Measurements from ENCODE around the gene EPB41L1.

The EPB41L1 gene

DNA sequence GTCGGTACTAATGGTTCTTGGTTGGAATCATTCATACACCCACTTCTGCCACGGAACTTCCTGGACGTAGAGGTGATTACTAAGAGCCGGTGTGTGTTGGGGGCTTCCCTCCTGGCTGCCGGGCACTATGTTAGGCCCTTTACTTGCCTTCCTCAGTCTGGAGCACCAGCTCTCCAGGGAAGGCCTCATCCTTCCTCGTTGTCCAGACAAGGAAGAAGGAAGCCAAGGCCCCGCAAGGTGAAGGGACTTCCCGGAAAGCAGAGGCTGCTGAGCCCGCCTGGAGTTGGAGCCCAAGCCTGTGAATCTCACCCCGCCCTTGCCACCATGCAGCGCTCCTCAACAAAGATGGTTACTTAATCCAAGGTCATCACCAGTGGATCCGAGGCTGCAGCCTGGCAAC lies 107.9 kb downstream of the EPB41L1 start:
- DNase-seq (ENCODE audit: low read depth), result no peak

DNA sequence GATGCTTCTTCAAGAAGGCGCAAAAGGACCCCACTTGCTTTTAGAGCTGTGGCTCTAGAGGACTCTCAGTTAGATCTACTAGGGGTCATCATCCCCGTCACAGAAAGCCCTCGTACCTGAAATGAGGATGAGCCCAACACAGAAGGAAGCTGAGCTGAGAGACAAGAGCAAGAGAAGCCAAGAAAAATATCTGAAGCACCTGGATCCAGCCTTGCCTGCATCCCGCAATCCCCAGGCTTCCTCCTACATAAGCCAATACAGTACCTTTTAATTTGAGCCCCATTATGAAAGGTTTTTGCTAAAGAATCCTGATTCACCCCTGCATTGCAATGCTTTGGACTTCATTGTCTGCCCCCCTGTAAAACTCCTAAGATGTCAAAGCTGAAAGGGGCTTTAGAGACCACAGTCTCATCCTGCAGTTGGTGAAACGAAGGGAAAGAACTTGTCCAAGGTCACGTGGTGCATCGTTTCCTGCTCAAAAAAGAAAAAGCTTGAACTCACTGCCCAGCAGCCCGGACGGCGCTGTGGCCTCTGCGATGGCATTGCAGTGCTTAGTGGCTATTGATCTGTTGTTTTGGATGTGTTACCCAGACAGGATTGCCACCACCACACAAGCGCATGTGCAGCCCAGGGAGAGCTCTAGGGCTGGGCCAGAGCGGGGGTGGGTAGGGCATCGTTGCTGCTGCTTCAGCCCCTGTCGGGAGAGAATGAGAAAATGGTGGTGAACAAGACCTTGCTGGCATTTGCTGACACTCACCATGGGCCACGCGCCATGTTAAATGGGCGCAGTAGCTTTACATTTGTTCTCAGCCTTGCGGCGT lies 110.1 kb downstream of the EPB41L1 start:
- no peak for DNase-seq (ENCODE audit: low read depth)

DNA sequence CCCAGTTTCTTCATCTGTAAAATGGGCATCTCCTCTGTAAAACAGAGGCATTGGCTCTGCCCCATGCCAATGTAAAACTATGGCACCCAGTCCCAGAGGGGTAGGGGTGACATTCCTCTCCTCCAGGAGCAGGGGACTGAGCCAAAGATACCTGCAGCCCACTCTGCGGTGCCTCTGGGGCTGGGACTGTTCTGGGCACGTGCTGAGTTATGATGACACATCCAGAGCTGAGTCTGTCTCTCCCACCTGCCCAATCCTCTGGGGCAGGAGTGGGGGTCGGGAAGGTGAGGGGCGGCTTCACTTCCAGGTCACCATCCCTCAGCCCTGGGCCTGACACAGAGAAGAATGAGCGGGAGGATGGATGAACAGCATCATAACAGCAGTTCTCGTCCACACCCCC lies 111.6 kb downstream of the EPB41L1 start:
- DNase-seq (ENCODE audit: low read depth), result no peak

DNA sequence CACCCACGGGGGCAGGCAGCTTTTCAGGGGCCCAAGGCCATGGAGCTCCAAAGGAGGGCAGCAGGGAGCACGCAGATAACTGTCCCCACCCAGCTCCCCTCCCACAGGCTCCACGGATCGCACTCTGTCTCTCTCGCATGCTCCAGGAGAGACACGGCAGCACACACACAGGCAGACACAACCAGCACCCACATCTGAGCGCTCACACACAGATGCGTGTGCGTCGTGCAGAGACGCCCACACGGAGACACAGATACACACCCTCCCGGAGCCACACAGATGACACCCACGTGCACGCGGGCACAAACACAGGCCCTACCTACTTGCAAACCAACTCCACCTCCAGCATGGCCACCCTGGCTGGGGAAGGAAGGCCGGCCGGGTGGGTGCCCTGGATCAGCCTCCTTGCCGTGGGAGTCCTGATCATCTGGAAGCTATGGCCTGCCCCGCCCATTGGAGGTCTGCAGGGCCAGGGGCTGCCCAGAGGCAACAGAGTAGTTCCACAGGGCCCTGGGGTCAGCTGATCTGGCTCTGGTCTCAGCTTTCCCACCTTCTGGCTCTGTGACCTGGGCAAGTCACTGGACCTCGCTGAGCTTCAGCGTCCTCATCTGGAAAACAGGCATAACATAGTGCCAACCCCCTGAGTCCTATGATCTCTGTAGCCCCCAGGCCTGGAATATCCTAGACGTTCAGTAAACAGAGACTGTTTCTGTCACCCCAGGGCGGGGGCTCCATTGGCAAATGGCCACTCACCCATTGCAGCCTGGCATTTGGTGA lies 113.3 kb downstream of the EPB41L1 start:
- DNase-seq (ENCODE audit: low read depth), result no peak

DNA sequence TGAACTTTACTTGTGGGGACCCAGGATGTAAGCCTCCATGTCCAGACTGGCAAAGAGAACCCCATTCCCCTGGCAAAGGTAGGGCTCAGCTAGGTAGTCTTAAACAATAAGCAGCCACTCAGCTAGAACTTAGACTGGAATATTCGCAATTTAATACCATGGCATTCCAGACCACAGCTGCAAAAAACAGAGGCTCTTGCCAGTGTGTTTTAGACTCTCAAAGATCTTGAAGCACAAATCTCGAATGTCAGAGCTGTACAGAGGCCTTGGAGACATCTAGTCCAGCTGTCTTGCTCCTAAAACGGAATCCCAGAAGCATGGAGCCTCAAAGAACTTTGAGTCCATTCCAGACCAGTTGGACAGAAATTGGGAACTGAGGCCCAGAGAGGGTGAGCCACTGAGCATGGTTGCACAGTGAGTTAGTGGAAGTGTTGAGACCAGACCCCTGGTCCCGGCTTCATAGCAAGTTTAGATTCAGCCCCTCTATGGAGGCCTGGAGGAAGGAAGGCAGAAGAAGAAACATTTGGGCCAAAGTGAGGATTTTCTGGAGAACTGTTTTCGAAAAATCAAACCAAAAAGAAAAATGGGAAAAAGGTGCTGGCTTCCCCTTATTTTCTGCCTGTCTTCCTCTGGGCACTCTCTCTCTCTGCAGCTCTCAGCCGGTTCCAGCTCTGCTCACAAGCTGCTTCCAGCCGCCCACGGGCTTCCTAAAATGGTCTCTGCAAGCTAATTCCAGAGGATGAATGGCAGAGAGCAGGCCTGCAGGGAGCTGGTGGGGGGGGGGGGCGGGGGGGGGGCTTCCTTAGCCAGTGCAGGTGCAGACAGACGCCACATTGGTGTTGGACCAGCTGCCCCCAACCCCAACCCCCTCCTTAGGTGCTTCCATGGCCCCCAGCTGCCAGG lies 114.2 kb downstream of the EPB41L1 start:
- DNase-seq (ENCODE audit: low read depth), result no peak

DNA sequence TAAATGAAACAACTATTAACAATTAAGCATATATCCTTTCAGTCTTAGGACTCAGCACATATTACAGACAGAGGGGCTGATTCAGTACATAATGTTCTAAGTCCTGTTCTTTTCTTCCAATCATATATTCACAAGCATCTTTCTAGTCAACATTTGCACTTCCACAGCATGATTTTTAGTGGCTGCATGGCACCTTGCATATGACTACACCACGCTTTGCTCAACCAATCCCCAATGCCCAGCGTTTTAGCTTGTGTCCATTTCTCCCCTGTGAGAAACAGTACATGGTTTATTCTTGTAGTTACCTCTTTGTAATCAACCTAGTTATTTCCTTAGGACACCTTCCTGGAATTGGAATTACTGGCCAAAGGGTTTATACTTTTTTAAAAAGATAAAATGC lies 115.0 kb downstream of the EPB41L1 start:
- DNase-seq (ENCODE audit: low read depth), result no peak

DNA sequence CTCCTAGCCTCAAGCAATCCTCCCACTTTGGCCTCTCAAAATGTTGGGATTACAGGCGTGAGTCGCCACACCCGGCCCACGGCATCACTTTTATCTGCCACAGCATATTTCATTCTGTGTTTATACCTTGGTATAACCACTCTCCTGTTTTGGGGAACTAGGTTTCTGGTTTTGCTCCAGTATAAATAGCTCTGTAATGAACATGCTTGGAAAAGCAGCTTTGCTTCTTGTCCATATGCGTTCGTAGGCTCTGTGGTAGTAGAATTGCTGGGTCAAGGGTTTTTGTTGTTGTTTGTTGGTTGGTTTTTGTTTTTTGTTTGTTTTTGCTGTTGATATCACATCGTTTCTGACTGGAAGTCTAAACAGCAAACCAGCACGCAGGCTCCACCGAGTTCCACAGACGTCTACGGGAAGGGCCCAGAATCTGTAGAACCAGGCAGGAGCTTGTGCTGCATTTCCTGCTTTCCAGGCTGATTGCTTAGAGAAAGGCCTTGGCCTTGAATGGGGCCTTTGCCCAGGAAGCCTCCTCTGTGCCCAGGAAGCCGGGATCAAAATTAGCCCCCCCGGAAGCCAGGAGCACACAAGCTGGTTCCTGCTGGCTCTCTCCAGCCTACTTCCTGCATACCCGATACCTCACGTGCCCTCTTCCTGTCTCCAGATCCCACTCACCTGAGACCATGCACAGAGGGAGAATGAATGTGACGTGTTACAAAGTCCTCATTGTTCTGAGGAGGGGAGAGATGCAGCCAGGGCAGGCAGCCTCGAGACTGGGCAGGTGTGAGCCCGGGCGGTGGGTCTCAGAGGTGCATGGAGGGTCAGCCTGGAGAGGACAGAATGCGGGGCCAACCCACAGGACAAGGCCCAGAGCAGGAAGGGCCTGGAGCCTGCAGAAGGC lies 116.5 kb downstream of the EPB41L1 start:
- DNase-seq (ENCODE audit: low read depth), result no peak

DNA sequence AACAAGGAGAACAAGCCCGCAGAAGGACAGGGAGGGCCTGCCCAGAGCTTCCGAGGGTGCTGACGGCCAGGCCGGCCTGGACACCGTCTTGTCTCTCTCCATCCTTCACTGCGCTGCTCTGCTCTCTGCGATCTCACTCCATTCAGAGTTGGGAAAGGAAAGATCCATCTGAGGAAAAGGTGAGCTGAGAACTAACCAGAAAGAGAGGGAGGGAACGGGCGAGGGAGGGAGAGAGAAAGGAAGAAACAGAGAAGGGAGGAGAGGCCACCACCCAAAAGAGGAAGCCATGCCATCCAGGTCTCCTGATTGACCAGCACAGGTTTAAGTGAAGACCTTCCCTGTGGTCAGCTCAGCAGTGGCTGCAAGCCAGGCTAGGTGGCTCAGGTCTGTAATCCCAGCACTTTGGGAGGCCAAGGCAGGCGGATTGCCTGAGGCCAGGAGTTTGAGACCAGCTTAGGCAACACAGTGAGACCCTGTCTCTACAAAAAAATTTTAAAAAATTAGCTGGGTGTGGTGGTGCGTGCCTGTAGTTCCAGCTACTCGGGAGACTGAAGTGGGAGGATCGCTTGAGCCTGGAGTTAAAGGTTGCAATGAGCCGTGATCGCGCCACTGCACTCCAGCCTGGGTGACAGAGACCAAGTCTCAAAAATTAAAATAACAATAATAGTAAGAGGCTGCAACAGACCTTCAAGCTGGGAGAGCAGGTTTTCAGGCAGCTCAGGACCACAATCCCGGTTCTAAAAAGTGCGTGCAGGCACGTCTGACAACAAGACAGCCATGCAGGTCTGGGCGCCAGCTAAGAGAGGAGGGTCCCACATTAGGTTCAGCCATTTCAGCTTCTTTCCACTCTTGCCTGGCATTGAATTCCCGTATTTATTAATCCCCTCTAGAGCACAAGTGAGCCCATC lies 117.4 kb downstream of the EPB41L1 start:
- DNase-seq (ENCODE audit: low read depth), result no peak

DNA sequence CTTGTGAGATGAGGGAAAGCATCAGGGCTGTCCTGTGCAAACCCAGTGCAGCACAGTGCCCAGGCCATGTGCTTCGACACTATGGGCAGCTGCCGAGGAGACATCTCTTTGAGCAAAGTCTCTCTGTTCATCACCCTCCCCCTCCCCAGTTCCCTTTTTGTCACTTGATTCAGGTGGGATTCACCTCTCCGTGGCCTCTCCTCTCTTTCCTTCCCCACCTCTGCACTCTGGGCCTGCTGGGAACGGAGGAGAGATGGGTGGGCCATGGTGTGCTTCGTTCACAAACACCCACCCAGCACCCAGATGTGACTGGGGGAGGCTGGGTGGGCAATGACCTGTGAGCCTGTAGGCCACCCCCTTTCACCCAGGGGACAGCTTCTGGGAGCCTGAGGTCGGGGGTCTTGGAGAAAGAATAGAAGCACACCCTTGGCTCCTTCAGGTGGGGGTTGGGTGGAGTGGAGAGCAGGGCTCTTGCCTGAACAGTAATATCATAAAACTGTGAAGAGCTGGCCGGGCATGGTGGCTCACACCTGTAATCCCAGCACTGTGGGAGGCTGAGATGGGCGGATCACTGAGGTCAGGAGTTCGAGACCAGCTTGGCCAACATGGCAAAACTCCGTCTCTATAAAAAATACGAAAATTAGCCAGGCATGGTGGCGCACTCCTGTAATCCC lies 118.1 kb downstream of the EPB41L1 start:
- DNase-seq (ENCODE audit: low read depth), result no peak

DNA sequence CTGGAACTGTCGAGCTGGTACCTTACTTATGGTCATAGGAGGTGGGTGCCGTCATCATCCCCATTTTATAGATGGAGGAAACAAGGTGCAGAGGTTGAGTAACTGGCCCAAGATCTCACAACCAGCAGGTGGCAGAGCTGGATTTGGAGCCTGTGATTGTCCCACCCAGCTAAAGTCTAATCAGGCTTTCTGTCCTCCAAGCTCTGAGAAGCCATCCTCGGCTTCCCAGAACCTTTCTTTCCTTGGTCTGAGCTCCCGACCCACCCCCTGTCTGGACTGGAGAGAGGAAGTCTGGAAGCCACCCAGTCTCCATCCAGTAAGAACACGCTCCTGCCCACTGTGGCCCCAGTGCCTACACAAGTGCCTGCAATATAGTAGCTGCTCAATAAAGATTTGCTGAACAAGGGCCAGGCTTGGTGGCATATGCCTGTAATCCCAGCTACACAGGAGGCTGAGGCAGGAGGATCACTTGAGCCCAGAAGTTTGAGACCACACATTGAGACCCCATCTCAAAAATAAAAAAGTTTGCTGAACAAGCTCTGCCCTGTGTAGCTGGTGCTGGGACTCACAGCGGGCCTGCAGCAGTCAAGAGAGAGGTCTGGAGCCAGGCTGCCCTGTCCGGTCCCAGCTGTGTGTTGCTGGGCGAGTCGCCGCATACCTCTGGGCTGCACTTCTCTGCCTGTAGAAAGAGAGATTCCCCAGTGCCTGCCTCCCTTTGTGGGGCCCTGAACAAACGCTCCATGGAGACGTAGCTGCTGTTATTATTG lies 119.1 kb downstream of the EPB41L1 start:
- no peak for DNase-seq (ENCODE audit: low read depth)

DNA sequence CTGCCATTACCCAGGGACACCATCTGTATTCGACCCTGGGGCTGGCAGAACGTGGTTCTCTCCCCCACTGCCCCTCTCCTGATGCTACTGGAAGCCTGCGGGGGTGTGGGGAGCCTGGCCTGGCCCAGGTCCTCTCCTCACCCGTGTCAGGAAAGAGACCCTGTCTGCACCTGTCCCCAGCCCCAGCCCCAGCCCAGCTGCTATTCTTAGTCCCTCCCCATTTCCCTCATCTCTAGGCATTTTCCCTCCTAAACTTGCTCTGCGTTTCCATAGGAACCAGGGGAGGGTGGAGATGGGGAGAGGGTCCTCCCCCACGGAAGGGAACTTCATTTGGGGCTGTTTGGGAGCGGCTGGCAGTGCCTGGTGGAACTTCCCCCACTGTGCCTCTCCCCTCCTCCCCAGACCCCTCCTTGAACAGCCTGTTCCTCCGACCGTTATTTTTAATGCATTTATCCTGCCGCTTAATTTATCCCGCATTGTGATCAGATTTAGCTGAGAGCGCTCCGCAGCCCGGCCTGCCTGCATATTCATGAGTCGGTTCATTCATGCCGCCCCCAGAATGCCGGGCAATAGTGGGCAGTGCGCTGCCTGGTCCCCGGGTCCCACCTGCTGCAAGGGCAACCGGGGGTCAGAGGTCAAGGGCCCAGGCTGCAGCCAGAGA lies 119.8 kb downstream of the EPB41L1 start:
- DNase-seq (ENCODE audit: low read depth), result no peak

DNA sequence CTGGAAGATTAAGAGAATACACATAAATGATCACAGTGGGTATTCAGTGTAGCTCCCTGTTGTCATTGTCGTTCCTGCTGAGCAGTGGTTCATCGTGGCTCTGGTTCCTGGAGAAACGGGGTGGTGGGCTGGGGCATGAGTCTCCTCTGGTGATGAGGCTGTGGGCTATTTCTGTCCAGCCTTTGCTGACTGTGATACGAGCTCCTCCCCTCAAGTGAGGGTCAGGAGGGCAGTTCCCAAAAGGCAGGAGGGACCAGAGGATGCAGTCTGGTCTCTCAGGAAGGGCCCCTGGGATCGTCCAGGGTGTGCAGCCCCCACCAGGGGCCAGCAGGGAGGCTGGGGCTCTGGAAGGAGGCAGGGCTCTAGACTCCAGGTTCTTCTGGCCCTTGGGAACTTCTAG lies 120.5 kb downstream of the EPB41L1 start:
- DNase-seq (ENCODE audit: low read depth), result no peak

DNA sequence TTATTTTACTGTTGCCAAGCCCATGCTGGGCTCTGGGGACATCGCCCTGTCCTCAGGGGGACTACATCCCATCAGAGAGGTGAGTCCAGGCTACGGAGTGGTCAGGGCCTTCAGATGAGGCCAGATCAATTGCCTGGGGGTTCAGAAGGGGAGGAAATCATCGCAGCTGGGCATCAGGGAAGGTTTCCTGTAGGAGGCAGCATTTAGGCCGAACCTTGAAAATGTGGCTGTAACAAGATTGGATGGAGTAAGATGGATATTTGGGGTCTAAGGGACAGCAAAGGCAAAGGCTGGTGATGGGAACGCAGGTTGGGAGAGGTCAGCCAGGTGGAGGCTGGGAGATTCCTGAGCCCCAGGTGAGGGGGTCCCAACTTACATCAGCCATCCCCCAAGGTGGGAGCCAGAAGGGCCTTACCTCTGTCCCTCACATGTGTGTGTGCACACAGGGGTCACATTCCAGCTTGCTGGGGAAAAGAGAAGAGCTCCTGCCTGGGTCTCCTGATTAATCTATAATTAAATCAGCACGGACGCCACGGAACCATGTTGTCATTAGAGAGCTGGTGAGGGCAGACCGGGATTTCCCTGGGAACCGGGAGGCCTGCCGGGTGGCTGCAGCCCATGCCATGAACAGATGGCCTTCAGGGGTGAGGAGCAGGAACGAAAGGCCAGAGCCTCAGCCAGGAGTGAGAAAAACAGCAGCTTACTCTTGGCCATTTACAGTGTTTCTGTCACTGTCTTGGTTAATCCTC lies 121.1 kb downstream of the EPB41L1 start:
- DNase-seq (ENCODE audit: low read depth), result no peak

DNA sequence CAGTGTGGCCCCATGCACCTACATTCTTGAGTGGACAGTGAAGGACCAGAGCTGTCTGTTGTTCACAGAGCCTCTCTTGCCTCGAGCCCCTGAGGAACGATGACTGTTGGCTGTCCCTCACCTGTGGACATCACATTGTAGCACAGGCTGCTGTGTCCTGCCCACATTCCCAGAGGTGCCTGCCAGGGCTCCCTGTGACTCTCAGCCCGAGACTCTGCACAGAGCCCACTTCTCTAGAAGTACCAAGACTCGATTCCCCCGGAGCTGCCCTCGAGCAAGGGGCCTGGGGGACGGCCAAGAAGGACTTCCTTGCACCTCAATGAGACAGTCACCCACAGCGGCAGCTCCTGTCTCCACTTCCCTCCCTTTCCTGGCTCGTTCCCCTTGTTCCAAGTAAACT lies 123.0 kb downstream of the EPB41L1 start:
- DNase-seq (ENCODE audit: low read depth), result no peak

DNA sequence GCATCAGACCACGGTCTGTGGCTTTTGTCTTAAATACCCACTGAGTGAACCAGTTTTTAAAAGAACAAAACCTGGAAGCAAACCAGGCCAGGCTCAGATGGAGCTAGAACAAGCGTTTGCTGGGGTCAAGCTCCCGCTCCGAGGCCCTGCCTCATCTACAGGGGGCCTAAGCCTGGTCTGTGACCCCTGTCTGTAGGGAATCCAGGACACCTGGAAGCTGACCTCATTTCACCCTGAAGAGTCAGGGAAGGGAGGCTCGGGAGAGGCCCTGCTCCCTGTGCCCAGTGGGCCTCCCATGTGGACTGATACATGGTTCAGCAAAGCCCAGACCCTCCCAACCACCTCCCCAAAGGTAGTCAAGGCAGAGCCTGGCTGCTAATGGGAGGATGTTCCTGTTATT lies 124.8 kb downstream of the EPB41L1 start:
- no peak for DNase-seq (ENCODE audit: low read depth)

DNA sequence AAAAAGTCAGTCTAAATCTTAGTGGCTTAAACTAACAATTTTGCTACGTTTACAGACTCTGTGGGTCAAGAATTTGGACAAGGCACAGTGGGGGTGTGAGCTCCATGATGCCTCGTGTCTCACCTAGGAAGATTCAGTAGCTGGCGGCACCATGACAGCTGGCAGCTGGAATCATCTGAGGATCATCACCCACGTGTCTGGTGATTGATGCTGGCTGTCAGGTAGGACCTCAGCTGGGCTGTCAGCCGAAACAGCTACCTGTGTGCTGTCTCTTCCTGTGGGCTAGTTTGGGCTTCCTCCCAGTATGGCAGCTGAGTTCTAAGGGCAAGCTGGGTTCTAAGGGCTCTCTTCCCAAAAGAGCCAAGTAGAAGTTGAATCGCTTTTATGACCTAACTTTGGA lies 125.2 kb downstream of the EPB41L1 start:
- no peak for DNase-seq (ENCODE audit: low read depth)

DNA sequence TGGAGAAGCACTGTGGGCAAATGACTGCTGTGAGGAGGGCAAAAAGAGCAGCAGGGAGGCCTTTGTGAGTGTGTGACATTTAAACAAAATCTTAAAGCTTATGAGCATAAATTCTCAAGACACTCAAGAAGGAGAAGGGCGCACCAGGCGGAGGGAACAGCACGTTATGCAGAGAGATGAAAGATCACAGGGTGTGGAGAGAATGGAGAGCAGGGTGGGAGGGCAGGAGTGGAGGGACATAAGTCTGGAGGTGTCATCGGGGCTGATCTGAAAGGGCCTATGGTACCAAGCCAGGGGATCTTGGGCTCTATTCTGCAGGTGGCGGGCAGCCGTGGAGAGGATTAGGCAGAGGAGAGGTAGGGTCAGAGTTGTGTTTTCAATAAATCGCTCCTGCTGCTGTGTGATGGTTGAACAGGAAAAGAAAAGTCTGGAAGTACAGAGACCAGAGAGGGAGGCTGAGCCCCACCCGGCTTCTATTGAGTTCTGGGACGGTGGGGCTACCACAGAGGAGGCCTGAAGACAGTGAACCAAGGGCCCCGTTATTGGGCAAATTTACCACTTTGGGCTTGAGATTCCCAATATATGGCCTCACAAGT lies 127.3 kb downstream of the EPB41L1 start:
- no peak for DNase-seq (ENCODE audit: low read depth)
